ENCODE measurements around the gene CDH23. TPM values are rescaled to one million over a fixed set of nuclear protein-coding genes. Genes with fewer than 3 reads are reported as not detected.

The CDH23 gene
- total RNA-seq = under 0.01 TPM in 2 replicates

DNA sequence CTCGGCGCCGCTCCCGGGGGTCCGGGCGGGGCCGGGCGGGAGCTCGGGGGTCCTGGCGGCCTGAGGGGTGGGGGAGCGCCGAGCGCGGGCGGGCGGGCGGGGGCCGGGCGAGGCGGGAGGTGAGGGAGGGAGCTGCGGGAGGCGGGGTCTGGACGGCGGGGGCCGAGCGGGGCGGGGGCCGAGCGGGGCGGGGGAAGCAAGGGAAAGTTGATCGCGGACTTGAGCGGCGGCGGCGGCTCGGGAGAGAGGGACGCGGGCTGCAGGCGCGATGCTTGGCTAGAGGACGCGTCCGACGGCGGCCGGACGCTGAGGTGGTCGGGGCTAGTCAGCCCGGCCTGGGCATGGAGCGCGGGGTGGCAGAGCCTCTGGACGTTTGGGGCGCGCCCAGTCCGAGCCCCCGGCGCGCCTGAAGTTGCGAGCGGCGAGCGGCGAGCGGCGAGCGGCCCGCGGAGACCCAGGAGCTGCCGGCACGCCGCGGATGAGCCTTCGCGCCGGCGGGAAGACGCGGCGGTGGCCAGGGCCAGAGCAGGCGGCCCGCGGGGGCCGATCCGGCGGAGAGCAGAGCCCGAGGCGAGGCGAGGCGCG, at the start of gene CDH23:
Gene CDH23, plus strand, starts transcription at position 210 of the 585 bp plus-strand sequence. CDS start 42,912 bp downstream, outside the sequence.

DNA sequence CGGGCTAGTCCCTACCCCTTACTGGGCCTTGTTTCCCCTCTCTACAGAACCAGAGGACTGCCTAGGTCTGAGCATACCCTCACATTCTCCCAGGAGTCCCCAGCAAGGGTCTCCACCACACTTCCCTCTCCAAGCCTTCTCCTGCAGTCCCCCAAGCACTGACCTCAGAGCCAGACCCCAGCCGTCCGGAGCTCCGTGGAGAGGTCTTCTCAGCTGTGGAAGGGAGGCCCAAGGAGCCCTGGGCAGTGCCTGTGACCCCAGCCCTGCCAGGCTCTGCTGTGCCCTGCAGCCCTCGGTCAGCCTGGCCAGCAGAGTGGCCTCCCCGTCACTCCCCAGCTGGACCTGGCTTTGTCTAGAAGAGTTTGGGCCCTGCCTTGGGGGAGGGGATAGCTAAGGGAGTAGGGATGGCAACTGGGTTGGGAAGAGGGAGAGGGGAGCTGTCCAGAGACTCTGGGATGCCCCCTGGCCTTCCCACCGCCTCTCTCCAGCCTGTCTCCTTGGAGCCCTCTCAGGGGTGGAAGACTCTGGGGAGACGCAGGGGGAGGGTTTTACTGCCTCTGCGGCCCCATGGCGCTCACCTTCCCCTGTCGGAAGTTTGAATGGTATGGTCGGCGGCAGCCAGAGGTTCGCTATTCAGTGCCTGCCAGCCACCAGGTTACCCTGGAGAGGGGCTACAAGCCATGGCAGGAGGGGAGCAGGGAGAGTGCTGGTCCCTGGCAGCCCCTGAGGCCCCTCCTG, 322.9 kb downstream of the CDH23 start, which contains the start of gene C10orf105:
Gene C10orf105, minus strand, starts transcription at position 315 of the 738 bp plus-strand sequence. CDS start 3,441 bp downstream, outside the sequence.

DNA sequence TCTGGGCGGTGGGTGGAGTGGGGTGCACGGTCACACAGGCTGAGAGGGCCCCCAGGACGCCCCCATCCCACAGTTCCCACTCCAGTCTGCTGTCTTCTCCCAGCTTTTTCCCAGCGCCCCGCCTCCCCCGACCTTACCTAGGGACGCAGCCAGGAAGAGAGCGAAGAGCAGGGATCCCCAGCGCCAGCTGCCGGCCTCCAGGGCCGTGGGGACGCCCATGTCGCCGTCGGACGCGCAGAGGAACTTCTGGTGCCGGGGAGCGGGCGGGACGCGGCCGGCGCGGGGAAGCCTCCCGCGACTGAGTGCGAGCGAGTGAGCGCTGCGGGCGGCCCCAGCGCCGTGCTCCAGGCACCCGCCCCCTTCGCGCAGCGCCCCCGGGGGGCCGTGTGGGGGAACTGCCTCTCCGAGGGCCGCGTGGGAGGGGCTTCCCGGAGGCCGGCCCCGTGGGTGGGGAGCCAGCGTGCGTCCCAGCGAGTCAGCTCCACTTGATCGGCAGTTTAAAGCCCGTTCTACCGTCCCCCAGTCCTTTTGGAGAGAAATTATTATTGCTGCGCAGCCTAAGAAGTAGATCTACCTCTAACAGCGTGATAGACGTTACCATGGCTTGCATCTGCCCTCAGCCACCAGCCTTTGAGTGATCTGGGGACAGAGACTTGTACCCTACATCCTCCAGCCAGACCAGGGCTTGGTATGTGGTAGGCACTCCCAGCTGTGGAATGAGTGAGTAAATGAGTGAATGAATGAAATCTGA, 376.7 kb downstream of the CDH23 start, which contains the start of gene VSIR:
Gene VSIR, minus strand, starts transcription at position 300 of the 751 bp plus-strand sequence. Its CDS starts 81 bp downstream, at position 219.

GRCh38 chr10:71850743-71851464, 454.2 kb downstream of the CDH23 start, which contains the start of gene PSAP:
Gene PSAP (minus strand): TSS chr10:71851251. CDS start chr10:71851221, 30 bp downstream.

Other genes starting within 250 kb of the CDH23 start
- gene UNC5B, start 184.3 kb upstream of the CDH23 start, total RNA-seq = 43.4 and 46.3 TPM in 2 replicates
- gene SLC29A3, start 77.7 kb upstream of the CDH23 start, total RNA-seq = 0.89 and 1.2 TPM in 2 replicates